HK-2 (cell line): ENCODE results near the gene SWSAP1.
"Not testable (repeated sequence)": the region's sequence is repeated elsewhere in the genome, so short reads cannot be mapped to it uniquely, and the experiment has no call there.

ENCODE experiments used
- DNase-seq: peaks from one replicate; pipeline ENCODE4 v3.0.0-alpha.2; 2018; ENCODE audit not compliant: unreplicated experiment

The SWSAP1 gene

DNA sequence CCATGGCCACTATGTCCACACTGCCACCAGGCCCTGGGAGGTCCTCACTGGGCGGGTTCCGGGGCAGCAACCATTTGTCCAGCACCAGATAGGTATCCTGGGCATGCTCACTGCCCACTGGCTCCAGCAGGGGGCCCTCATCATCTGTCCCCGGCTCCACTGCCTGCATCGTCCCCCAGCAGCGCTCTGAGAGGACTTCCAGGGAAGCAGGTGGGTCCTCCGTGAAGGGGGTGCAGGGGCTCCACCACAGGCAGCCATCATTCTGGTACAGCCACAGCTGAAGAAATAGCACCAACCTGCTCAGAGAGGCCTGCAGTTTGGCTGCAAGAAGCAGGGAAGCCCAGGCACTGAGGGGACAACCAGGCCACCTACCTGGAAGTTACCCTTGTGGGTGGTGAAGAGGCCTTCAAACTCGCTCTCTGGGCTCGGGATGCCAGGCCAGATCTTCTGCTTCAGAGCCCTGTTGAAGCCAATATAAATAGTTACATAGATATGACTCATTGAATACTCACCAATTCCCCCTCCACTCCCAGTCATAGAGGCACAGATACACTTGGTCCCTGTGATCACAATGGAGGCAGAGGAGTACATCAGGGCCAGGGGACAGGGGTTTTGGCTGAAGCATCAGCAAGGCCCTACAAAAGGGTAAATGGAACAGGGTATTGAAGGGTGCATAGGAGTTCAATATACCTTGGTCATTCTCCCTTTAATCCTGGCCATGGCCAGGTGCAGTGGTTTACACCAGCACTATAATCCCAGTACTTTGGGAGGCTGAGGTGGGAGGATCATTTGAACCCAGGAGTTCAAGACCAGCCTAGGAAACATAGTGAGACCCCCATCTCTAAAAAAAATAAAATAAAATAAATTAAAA is 4.1 kb downstream of the SWSAP1 start:
- DNase-seq: peak; percentile 35

DNA sequence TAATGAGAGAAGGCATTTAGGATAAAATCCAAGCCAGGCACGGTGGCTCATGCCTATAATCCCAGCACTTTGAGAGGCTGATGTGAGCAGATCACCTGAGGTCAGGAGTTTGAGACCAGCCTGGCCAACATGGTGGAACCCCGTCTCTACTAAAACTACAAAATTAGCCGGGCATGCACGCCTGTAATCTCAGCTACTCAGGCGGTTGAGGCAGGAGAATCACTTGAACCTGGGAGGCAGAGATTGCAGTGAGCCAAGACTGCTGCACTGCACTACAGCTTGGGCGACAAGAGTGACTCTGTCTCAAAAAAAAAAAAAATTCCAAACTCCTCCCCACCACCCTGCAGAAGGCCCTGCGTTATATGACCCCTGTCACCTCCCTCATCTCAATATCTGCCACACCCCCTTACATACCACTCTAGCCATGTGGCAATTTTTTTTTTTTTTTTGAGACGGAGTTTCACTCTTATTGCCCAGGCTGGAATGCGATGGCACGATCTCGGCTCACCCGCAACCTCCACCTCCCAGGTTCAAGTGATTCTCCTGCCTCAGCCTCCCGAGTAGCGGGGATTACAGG is 4.9 kb downstream of the SWSAP1 start:
- DNase-seq: not testable (repeated sequence)

DNA sequence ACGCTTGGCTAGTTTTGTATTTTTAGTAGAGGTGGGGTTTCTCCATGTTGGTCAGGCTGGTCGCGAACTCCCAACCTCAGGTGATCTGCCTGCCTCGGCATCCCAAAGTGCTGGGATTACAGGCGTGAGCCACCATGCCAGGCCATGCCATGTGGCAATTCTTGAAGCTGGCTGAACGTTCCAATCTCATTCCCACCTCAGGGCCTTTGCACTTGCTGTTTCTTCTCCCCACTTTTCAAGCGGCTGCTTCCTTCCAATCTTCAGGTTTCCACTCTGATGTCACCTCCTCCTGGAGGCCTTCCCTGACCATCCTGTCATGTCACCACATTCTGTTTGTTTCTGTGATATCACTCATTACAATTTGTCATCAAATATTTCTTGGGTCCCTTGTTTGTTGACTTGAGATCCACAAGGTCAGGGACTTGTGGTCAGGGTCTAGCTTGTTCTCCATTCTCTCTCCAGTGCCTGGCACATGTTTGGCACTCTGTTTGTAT is 5.4 kb downstream of the SWSAP1 start:
- no peak for DNase-seq

DNA sequence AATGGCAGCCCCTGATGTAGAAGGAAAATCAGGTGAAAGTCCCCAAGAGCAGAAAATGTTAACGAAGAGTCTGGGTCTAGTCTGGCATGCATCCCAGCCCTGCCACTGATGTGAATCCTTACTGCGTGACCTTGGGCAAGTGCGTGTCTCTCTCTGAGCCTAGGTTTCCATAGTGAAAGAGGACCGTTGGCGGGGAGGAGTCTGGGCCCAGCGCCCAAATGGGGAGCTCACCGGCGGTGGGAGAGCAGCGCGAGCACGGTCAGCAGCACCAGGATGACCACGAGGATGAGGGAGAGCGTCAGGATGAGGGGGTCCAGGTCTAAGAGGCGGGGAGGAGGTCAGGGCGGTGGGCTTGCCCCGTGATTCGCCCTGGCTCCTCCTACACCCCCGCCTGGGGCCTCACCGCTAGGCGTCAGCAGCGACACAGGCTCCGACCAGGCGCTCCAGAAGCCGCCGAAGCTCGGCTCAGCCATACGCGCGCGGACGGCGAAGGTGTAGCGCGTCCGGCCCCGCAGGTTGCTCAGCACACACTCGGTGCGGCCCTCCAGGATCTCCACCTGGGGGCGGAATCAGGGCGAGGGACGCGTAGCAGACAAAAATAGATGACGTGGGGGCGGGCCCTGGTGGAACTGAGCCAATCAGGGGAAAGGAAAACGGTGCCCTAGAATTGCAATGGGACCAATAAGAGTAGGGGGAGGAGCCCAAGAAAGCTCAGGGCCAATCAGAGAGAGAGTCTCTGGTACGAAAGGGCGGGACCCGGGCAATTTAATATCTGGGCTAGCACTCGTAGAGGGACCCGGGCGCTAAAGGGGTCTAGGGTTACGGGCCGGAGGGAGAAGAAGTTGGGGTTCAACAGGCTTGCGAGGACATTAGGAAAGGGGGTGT is 6.4 kb downstream of the SWSAP1 start:
- peak; percentile 88 for DNase-seq

DNA sequence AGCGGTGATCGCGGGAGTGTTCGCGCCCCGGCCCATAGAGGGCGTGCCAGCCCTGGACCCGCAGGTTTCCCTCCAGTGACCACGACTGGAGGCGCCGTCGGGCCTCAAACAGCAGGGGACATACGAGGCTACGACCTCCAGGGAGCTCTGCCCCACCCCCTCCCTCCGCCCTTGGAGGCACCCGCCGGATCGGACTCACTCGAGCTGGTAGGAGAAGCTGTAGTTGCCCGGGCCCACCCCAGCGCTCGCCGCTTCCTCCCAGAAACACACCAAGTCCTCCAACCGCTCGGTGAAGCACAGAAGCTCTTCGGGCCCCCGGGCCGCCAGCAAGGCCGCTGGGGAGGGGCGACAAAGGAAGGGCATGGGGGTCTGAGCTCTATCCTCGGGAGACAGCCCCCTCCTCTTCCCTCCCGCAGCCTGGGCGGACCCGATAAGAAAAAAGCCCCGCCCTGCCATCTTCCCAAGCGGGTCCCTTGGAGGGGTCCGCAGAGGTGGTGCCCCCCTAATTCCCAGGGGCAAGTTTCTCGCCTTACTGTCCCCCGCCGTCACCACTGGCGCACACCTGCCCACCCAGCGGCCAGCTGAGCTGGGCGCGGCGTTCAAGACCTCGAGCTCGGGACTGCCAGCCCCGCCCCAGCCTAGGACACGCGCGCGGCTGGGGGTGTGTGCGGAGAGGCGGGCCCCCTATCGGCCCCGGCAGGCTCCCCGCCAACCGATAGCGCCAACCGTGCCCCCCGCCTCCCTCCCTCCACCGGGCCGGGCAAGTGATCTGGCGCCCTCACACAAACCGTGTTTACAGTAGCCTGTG is 8.6 kb downstream of the SWSAP1 start:
- DNase-seq: peak; percentile 74

DNA sequence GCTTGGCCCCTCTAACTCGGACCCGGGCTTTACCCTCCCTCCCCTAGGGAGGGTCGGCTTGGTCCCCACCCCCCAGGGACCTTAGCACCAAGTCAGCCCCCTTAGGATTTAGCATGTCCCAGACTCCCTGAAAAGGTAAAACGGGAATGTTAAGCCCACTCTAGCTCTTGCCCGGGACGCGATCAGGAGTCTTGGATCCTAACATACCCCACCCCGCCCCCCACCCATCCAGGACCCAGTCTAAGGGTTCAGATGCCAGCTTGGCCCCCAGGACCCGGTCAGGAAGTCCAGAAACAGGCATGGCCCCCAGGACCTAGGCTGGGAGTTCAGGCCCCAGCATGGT is 9.2 kb downstream of the SWSAP1 start:
- no peak for DNase-seq

DNA sequence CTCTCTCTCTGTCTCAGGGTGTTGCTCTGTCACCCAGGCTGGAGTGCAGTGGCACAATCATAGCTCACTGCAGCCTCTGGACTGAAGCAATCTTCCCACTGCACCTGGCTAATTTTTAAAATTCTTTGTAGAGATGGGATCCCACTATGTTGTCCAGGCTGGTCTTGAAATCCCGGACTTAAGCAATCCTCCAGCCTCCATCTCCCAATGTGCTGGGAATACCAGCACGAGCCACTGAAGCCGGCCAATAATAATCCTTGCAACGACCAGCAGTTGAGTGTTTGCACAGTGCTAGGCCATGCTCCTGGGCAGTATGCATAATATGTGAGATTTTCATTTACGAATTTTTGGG is 10.3 kb downstream of the SWSAP1 start:
- no peak for DNase-seq

DNA sequence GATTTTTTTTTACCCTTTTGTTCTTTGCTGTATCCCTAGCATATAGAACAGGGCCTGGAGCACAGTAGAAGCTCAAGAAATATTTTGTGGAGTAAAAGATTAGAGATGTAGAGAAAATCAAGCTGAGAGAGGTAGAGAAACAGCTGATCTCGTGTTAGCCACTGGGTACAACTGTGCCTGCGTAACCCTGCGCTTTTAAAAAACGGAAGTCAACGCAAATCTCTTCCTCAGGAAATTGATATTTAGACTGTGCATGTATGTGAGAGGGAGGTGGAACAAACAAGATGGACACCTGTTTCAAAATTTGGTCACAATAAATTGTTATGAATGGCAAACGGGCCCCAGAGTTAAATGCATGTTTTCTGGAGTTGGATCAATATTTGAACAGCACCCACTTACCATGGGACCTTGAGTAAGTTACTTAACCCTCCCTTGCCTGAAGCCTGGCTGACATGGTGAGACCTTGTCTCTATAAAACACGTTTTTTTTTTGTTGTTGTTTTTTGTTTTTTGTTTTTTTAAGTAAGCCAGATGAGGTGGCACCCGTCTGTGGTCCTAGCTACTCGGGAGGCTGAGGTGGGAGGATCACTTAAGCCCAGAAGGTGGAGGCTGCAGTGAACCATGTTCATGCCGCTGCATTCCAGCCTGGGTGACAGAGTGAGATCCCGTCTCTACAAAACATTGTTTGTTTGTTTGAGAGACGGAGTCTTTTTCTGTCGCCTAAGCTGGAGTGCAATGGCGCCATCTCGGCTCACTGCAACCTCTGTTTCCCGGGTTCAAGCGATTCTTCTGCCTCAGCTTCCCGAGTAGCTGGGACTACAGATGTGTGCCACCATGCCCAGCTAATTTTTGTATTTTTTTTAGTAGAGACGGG is 12.9 kb downstream of the SWSAP1 start:
- DNase-seq: no peak

DNA sequence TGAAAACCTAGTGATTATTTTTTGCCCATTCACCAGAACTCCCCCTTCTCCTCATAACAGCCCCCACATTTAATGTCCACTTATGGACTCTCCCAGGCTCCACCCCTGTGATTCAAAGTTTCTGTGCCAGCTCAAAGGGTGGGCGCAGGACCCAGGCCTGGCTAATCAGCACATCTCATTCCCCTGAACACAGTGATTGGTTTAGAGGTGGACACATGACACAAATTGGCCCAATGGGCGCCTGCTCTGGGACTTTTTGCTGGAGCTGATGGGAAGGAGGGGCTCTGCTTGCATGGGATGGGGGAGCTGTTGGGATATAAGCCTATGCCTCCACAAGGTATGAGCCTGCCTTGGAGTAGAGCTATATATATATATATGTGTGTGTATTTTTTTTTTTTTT is 15.9 kb downstream of the SWSAP1 start:
- DNase-seq: no peak

DNA sequence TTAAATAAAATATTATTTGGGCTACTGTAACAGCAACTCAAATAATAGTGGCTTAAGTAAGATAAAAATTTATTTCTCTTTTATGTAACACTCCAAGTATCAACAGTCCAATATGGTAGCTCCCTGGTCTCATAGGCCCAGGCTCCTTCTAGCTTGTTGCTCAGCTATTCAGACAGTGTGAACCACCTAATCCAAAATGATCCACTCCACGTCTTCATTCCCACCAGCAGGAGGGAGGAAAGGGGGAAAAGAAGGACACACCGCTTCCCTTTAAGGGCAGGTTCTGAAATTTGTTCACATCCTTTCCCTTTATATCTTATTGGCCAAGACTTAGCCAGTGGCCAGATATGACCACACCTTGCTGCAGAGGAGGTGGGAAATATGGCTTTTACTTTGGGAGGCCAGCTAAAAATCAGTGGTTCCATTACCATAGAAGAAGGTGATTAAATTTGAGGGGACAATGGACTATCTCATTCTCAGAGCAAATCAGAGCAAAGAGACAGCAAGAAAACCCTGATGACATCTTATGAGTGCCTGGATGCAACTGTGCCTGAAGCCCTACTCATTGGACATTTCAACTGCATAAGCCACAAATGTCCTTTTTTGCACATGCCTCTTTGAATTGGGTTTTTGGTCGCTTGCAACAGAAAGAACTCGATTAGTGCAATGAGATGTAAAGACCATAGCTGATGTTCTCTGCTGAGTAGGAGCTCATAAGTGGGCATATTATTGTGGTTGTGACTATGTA is 16.6 kb downstream of the SWSAP1 start:
- DNase-seq: no peak

DNA sequence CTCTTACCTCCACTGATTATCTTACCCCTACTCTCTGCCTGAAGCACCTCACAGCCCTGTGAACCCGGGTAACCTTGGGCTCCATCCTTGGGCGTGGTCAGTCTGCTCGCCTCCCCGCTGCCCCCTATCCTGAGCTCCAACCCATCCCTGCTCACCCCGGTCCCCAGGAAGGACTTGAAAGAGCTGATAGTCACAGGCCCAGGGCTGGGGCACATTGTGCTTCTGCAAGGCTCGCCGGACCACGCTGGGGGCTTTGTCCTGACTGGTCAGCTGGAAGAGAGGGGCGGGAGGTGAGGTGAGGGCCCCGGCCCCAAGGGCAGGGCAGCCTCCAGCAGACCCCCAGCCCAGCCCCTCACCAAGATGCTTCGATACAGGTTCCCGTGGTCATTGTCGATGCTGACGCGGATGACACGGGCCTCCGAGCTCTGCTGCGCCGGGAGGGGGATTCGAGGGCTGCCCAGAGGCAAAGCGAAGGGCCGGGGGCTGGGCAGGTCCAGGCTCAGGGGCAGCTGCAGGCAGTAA is 22.7 kb downstream of the SWSAP1 start:
- DNase-seq: no peak

DNA sequence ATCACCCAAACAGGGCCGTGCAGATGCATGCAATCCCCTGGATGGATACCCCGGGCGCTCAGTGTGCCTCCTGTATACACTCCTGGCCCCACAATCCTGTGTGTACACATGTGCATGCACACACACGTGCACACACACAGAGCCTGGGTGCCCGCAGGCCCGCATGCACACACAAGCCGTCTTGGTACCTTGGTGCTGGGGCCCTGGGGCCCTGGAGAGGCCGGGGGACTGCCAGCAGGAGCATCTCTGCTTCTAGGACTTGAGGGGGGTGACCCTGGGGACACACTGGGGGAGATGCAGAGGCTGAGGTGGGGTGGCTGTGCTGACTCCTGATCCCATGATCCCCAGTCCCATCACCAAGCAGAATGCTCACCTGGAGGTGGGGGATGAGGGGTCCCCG is 25.2 kb downstream of the SWSAP1 start:
- no peak for DNase-seq

DNA sequence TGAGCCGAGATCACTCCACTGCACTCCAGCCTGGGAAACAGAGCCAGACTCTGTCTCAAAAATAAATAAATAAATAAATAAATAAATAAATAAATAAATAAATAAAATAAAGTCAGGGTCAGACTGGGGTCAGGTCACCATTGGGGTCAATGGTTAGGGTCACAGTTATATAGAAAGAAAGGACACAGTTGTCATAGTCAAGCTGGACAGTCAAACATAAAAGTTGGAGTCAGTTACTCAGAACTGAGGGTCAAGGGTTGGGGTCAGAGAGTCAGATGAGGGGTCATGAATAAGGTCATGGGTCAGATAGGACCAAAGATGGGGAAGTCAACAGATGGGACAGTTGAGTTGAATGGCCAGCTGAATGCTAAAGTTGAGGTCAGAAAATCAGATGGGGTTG is 26.3 kb downstream of the SWSAP1 start:
- DNase-seq: no peak

DNA sequence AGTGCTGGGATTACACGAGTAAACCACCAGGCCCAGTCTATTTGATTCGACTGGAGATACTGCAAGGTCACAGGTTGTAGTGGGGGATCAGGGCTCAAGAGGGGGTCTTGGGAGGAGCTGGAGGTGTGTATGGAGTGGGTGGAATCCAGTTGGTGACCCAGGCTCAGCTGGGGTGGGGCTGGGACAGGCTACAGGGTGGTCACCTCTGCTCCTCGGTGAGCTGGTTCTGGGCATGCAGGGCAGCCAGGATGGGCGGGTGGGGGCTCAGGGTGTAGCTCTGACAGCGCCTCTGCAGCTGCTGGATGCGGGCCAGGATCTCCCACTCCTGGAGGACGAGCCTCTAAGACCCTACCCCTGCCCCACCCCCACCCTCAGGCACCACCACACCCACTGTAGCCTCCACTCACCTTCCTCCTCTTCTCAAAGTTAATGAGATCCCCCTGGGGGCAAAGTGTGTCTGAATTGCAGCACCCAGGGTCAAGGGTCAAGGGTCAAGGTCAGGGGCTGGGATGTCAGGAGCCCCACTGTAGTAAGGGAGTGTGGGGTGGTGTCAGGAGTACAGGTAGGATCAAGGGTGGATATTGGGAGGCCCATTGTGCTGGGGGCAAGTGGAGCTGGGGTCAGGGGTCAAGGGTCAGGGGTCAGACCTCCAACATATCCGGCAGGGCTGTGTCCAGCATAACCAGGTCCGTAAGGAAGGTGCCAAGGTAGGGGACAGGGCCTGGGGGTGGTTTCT is 27.5 kb downstream of the SWSAP1 start:
- DNase-seq: no peak

DNA sequence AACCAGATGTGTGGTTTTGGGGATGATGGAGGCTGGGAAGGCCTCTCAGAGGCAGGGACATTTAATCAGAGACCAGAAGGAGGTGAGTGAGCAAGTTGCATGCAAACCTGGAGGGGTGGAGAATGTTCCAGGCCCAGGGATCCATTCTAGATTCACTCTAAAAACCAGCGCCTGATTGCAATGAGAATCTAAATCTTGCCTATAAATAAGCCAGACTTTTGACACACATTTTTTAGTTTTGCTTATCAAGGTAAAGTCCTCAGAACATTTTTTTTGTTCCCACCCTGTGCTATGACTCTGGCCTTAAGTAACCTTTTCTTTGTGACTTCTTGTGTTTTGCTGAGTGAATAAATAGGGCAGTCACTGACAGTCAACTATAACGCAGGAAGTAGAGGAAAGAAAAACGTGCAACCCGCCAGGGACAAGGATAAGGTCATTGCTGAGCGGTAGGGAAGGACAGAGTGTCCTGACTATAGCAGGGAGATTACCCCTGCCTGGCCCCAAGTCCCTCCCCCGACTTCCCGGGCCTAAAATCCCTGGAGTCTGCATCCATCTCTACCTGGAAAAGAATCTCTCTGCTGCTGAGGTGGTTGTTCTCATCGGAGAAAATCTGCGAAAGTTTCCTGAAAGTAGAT is 30.2 kb downstream of the SWSAP1 start:
- no peak for DNase-seq

DNA sequence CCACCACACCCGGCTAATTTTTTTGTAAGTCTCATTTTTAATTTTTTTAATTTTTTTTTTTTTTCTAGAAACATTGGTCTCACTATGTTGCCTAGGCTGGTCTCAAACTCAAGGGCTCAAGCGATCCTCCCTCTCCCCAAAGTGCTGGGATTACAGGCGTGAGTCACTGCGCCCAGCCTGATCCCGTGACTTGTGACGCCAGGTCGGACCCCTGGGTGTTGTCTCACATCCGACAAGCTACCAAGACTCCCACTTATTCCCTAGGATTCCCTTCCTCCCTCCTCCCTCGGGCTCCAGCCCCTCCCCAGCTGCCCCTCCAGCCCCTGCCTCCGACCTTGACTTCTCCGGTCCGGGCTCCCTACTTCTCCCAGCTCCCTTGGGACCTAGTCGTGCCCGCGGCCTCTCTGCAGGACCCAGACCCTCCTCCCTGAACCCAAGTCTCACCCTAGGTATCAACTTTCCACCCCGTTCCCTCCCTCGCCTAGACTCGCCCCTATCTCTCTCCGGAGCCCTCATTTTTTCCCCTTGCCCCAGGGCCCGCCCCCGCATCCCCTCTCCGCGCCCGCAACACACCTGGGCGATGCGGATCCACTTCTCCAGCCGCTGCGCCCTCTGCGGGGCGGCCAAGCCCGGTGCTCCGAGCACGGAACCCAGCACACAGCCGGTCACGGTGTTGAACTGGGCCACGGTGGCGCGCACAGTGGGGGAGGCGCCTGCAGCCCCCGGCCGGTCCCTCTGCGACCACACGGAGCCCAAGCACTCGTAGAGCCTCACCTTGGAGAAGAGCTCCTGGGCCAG is 31.6 kb downstream of the SWSAP1 start:
- DNase-seq: no peak

DNA sequence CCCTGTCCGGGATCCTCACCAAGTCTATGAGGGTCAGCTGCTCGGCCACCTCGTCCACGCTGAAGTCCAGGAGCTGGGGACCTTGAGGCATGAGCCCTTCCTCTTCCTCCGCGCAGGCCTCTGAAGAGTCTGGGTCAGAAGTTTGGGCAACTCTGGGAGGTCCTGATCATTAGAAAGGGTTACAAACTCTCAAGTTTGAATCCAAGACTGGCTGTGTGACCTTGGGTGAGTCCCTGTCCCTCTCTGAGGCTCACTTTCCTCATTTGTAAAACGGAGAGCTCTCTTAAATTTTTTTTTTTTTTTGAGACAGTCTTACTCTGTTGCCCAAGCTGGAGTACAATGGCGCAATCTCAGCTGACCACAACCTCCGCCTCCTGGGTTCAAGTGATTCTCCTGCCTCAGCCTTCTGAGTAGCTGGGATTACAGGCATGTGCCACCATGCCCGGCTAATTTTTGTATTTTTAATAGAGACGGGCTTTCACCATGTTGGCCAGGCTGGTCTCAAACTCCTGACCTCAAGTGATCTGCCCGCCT is 32.3 kb downstream of the SWSAP1 start:
- DNase-seq: not testable (repeated sequence)
